Mesenchymal stem cell (in vitro differentiated cells and primary cell): ENCODE results near the gene AK3.

ENCODE experiments used
- DNase-seq: peaks from one replicate; pipeline ENCODE4 v3.0.0-alpha.2; 2013
- H2AFZ ChIP-seq: one replicate; pipeline ENCODE4 v1.6.1; 2013; ENCODE audit warnings: low read depth, mild to moderate bottlenecking, control low read depth, inconsistent platforms, low read length, moderate library complexity
- H2AK5ac ChIP-seq: 2 replicates; pipeline ENCODE4 v1.6.1; 2013; ENCODE audit warnings: low read length, moderate library complexity, mild to moderate bottlenecking, inconsistent platforms; ENCODE audit not compliant: severe bottlenecking
- H2BK120ac ChIP-seq: one replicate; pipeline ENCODE4 v1.6.1; 2013; ENCODE audit warnings: low read depth, mild to moderate bottlenecking, inconsistent platforms, low read length, moderate library complexity
- H2BK12ac ChIP-seq, 2 experiments: one replicate each; pipeline ENCODE4 v1.6.1; 2013; ENCODE audit warnings: inconsistent platforms in 2 of 2, low read length in 2 of 2, mild to moderate bottlenecking in 2 of 2, moderate library complexity in 2 of 2, control low read depth in 1 of 2
- H2BK15ac ChIP-seq: one replicate; pipeline ENCODE4 v1.6.1; 2013; ENCODE audit warnings: mild to moderate bottlenecking, low read depth, inconsistent platforms; ENCODE audit not compliant: poor library complexity, severe bottlenecking
- H2BK5ac ChIP-seq: 2 replicates; pipeline ENCODE4 v1.6.1; 2013; ENCODE audit warnings: low read depth, mild to moderate bottlenecking, low read length, control low read depth, inconsistent platforms; ENCODE audit not compliant: poor library complexity, severe bottlenecking
- H3K14ac ChIP-seq, 2 experiments: one replicate each; pipeline ENCODE4 v1.6.1; 2013; ENCODE audit warnings: inconsistent platforms in 2 of 2, low read length in 2 of 2, control low read depth in 1 of 2, mild to moderate bottlenecking in 1 of 2, moderate library complexity in 1 of 2
- H3K18ac ChIP-seq, 2 experiments: one replicate each; pipeline ENCODE4 v1.6.1; 2013; ENCODE audit warnings: inconsistent platforms in 2 of 2, low read length in 2 of 2, control low read depth in 1 of 2, low read depth in 1 of 2, mild to moderate bottlenecking in 1 of 2
- H3K23ac ChIP-seq, 2 experiments: one replicate each; pipeline ENCODE4 v1.6.1; 2013; ENCODE audit warnings: inconsistent platforms in 2 of 2, low read length in 2 of 2, mild to moderate bottlenecking in 2 of 2, moderate library complexity in 2 of 2, control low read depth in 1 of 2
- H3K27ac ChIP-seq: 2 replicates; pipeline ENCODE4 v1.5.1; 2013; ENCODE audit warnings: mild to moderate bottlenecking, moderate library complexity, low read length, control low read depth, inconsistent platforms; ENCODE audit not compliant: poor library complexity, severe bottlenecking
- H3K27me3 ChIP-seq, 2 experiments: 2 replicates each; pipeline versions ENCODE4 v1.6.1 to v1.7.0; 2013; ENCODE audit warnings: low read length in 2 of 2, mild to moderate bottlenecking in 2 of 2, moderate library complexity in 2 of 2, control low read depth in 1 of 2, inconsistent platforms in 1 of 2; ENCODE audit not compliant: control insufficient read depth in 1 of 2, insufficient read depth in 1 of 2
- H3K36me3 ChIP-seq, 2 experiments: 2 replicates each; pipeline versions ENCODE4 v1.6.1 to v1.7.0; 2013; ENCODE audit warnings: low read length in 2 of 2, control low read depth in 1 of 2, inconsistent platforms in 1 of 2, low read depth in 1 of 2, mild to moderate bottlenecking in 1 of 2; ENCODE audit not compliant: insufficient read depth in 2 of 2, control insufficient read depth in 1 of 2
- H3K4ac ChIP-seq, 2 experiments: one replicate each; pipeline ENCODE4 v1.6.1; 2013; ENCODE audit warnings: inconsistent platforms in 2 of 2, low read length in 2 of 2, mild to moderate bottlenecking in 2 of 2, moderate library complexity in 2 of 2, control low read depth in 1 of 2, low read depth in 1 of 2
- H3K4me1 ChIP-seq: 2 replicates; pipeline ENCODE4 v1.6.1; 2013; ENCODE audit warnings: low read depth, low read length, control low read depth; ENCODE audit not compliant: control insufficient read depth, insufficient read depth
- H3K4me2 ChIP-seq: 2 replicates; pipeline ENCODE4 v1.6.1; 2013; ENCODE audit warnings: low read length, mild to moderate bottlenecking, inconsistent platforms; ENCODE audit not compliant: poor library complexity, severe bottlenecking
- H3K4me3 ChIP-seq, 2 experiments: 2 replicates each; pipeline versions ENCODE4 v1.5.1 to v1.7.0; 2013; ENCODE audit warnings: low read length in 2 of 2, mild to moderate bottlenecking in 2 of 2, control low read depth in 1 of 2, low read depth in 1 of 2; ENCODE audit not compliant: insufficient read depth in 1 of 2
- H3K79me1 ChIP-seq: replicated peaks from 2 replicates; pipeline ENCODE4 v1.6.1; 2013; ENCODE audit warnings: mild to moderate bottlenecking, control low read depth, low read length, inconsistent platforms; ENCODE audit not compliant: poor library complexity, severe bottlenecking
- H3K9ac ChIP-seq: 2 replicates; pipeline ENCODE4 v1.7.0; 2013; ENCODE audit warnings: mild to moderate bottlenecking, low read length, moderate library complexity
- H3K9me3 ChIP-seq: 2 replicates; pipeline ENCODE4 v1.7.0; 2013; ENCODE audit warnings: mild to moderate bottlenecking, low read length; ENCODE audit not compliant: control insufficient read depth
- H4K8ac ChIP-seq: one replicate; pipeline ENCODE4 v1.6.1; 2013; ENCODE audit warnings: inconsistent platforms, mild to moderate bottlenecking, low read length, moderate library complexity
- H4K91ac ChIP-seq: one replicate; pipeline ENCODE4 v1.6.1; 2013; ENCODE audit warnings: mild to moderate bottlenecking, low read length, inconsistent platforms
- WGBS: methylation state at CpG from one replicate; pipeline ENCODE4 v1.1.7; 2013; ENCODE audit warnings: mixed read lengths; 5-methylcytosine and 5-hydroxymethylcytosine counted together

Gene AK3

DNA sequence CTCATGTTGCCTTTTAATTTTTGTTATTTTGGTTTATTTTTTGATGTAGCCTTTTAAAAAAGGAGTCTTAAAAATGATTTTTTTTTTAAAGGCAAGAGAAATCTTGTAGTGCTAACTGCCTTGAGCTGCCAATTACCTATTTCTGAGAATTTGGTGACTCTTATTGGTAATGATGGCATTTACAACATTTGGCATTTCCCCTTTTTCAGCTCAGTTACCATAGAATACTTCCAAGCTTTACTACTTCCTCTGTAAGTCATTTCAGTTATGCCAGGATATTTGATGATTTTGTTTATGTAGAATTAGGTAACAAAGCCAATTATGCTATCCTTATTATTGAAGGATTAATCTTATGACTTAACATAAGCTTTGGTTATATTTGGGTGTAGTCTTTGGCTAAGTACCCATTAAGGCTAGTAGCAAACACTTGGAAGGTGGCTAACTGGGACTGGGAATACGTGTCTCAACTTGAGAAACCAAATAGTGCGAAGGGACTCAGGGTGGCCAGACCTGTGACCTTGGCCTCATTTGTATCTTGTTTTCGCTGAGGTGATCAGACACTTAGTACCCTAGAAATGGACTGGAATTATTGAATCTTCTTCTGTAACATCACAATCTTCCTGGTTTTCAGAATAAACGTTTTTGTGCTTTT, 33.9 kb downstream of the AK3 start:
- H3K4me1 ChIP-seq, result no peaks in the 10 kb centered on the region
- no peak overlapping the region for H3K18ac ChIP-seq
- no peak overlapping the region for H2BK5ac ChIP-seq
- no peak overlapping the region for H3K4me2 ChIP-seq
- DNase-seq, result no peak
- no peak overlapping the region for H4K91ac ChIP-seq
- H3K36me3 ChIP-seq, result peaks cover 3 to 71% of the 10 kb centered on the region in 2 experiments
- H3K79me1 ChIP-seq, result peaks cover 4% of the 10 kb centered on the region
- no peak overlapping the region for H3K4me3 ChIP-seq
- no peak overlapping the region for H2BK12ac ChIP-seq
- no peaks in the 10 kb centered on the region for H3K9me3 ChIP-seq
- H3K4ac ChIP-seq, result no peak overlapping the region
- no peak overlapping the region for H3K27ac ChIP-seq
- no peak overlapping the region for H3K9ac ChIP-seq
- 98% methylated on average over 3 of the region's 4 CpGs for WGBS
- no peak overlapping the region for H4K8ac ChIP-seq
- no peak overlapping the region for H3K14ac ChIP-seq
- no peak overlapping the region for H2AK5ac ChIP-seq
- H2AFZ ChIP-seq, result no peak overlapping the region
- H3K27me3 ChIP-seq, result no peaks in the 10 kb centered on the region
- H2BK15ac ChIP-seq, result no peak overlapping the region
- no peak overlapping the region for H3K23ac ChIP-seq
- no peak overlapping the region for H2BK120ac ChIP-seq

DNA sequence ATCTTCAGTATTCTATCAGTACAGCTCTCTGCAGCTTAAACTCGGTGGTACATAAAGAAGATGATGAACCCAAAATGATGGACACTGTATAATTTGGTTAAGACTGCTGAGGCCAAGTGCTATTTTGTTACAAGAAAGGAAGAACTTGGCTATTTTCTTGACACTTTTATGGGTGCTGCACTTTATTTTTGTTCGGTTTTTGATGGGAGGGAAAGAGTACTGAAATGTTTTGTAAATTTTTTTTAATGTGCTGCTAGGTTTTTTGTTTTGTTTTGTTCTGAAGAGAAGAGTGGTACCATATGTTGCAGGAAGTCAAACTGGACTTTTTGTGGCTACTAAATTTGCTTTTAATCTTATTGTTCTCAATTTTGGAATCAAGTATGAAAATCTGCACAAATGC, 35.0 kb downstream of the AK3 start:
- Histone ChIP-seq H2AK5ac (no peak overlapping the region), H3K18ac (no peak overlapping the region), H3K4me1 (no peaks in the 10 kb centered on the region), H3K14ac (no peak overlapping the region), H3K4ac (no peak overlapping the region), H3K9ac (no peak overlapping the region), H4K91ac (no peak overlapping the region), H2AFZ (no peak overlapping the region), H2BK12ac (no peak overlapping the region), H2BK5ac (no peak overlapping the region), H2BK120ac (no peak overlapping the region), H3K36me3 (peaks cover 3 to 73% of the 10 kb centered on the region in 2 experiments), H3K9me3 (no peaks in the 10 kb centered on the region), H3K79me1 (peaks cover 4% of the 10 kb centered on the region), H3K4me2 (no peak overlapping the region), H4K8ac (no peak overlapping the region), H3K27me3 (no peaks in the 10 kb centered on the region), H2BK15ac (no peak overlapping the region), H3K23ac (no peak overlapping the region), H3K27ac (no peak overlapping the region), H3K4me3 (no peak overlapping the region)
- DNase-seq, result no peak
- 100% methylated on average over 2 of the region's 2 CpGs for WGBS

DNA sequence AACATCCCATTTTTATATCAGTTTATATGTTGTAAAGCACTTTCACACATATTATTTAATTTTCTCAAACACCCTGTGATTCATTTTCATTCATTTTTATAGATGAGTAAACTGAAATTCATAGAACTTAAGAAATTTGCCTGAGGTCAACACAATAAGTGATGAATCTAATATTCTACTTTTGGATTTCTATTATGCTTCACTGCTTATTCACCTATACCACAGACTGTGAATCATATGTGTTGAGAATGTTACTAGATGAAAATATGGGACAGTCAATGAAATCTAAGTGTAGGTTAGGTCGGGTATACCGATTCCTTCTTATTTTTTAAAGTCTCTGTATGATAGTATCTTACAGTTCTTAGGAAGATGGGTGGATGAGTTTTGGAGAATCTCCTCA, 36.9 kb downstream of the AK3 start:
- H2AFZ ChIP-seq, result no peak overlapping the region
- DNase-seq, result no peak
- H3K23ac ChIP-seq, result no peak overlapping the region
- H4K91ac ChIP-seq, result no peak overlapping the region
- H2BK120ac ChIP-seq, result no peak overlapping the region
- no peak overlapping the region for H3K4ac ChIP-seq
- H3K27ac ChIP-seq, result no peak overlapping the region
- no peak overlapping the region for H3K4me3 ChIP-seq
- H3K18ac ChIP-seq, result no peak overlapping the region
- H3K14ac ChIP-seq, result no peak overlapping the region
- H2BK5ac ChIP-seq, result no peak overlapping the region
- whole genome bisulfite sequencing, result 100% methylated on average over 2 of the region's 2 CpGs
- H3K4me1 ChIP-seq, result no peaks in the 10 kb centered on the region
- H3K4me2 ChIP-seq, result no peak overlapping the region
- peaks cover 3% of the 10 kb centered on the region for H3K79me1 ChIP-seq
- H4K8ac ChIP-seq, result no peak overlapping the region
- H3K9me3 ChIP-seq, result no peaks in the 10 kb centered on the region
- H2BK12ac ChIP-seq, result no peak overlapping the region
- H2AK5ac ChIP-seq, result no peak overlapping the region
- no peaks in the 10 kb centered on the region for H3K27me3 ChIP-seq
- H3K9ac ChIP-seq, result no peak overlapping the region
- no peak overlapping the region for H2BK15ac ChIP-seq
- peaks cover 3 to 83% of the 10 kb centered on the region in 2 experiments for H3K36me3 ChIP-seq

DNA sequence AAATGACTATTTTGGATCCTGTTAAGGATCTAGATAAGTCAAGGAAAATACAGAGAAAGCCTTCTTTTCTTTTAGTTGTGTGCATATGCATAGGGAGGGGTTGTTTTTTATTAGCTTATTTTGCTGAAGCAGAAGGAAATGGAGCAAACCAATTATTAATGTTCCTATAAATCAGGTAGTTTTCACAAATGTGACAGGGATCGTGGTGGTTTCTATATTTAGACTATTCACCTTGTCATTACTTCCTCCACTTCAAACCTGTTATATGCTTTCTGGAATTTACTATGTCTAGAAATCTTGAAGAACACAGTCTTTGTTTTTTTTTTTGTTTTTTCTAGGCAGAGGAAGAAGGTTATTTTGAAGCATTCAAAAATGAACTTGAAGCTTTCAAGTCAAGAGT, 39.5 kb downstream of the AK3 start:
- Histone ChIP-seq H3K18ac (no peak overlapping the region), H2BK120ac (no peak overlapping the region), H3K36me3 (peaks cover 0 to 87% of the 10 kb centered on the region in 2 experiments), H4K8ac (no peak overlapping the region), H3K27me3 (no peaks in the 10 kb centered on the region), H3K4me3 (no peak overlapping the region), H3K9me3 (no peaks in the 10 kb centered on the region), H3K23ac (no peak overlapping the region), H2BK12ac (no peak overlapping the region), H2BK15ac (no peak overlapping the region), H3K79me1 (peaks cover 3% of the 10 kb centered on the region), H2BK5ac (no peak overlapping the region), H3K4me1 (no peaks in the 10 kb centered on the region), H3K14ac (no peak overlapping the region), H3K9ac (no peak overlapping the region), H4K91ac (no peak overlapping the region), H3K4ac (no peak overlapping the region), H3K4me2 (no peak overlapping the region), H2AK5ac (no peak overlapping the region), H3K27ac (no peak overlapping the region), H2AFZ (no peak overlapping the region)
- DNase-seq, result no peak
- no CpG with 5 or more reads among the region's 1 CpG for WGBS
